SH-SY5Y (cell line): ENCODE data around the gene SDHB.

ENCODE experiments used
- GATA2 ChIP-seq: IDR thresholded peaks from 2 replicates; pipeline ENCODE4 v1.6.1; 2011; ENCODE audit warnings: mild to moderate bottlenecking, low read depth, low read length
- GATA3 ChIP-seq: IDR thresholded peaks from 2 replicates; pipeline ENCODE4 v1.6.1; 2011; ENCODE audit warnings: low read depth, mild to moderate bottlenecking, low read length, moderate library complexity

GRCh38 chr1:16991571-16991970 lies 62.3 kb downstream of the SDHB start:
- TF ChIP-seq GATA3 (no peak), GATA2 (no peak)
